ENCODE results near the gene SYTL5. TPM values are rescaled to one million over a fixed set of nuclear protein-coding genes. Genes with fewer than 3 reads are reported as not detected.

The SYTL5 gene
- total RNA-seq, 1 experiment from 2014 or later = 0.04 TPM

- Histone ChIP-seq H3K9me3 (ENCODE audit: low read length) (no peaks in the 10 kb centered on the region), H3K4me3 (ENCODE audit: low read length) (no peak overlapping the region), H3K4me1 (ENCODE audit: insufficient read depth, low read length) (no peaks in the 10 kb centered on the region), H3F3A (ENCODE audit: low read length, unreplicated experiment) (no peaks in the 10 kb centered on the region), H3K9me2 (replicated peaks; ENCODE audit: low read length) (no peaks in the 10 kb centered on the region), H3K79me2 (ENCODE audit: low read length) (no peaks in the 10 kb centered on the region), H3K36me3 (ENCODE audit: low read depth, low read length) (no peaks in the 10 kb centered on the region), H2AFZ (ENCODE audit: low read length) (no peak overlapping the region), H4K20me1 (ENCODE audit: low read length) (no peaks in the 10 kb centered on the region), H3K27ac (ENCODE audit: low read length) (no peak overlapping the region), H3K4me2 (ENCODE audit: low read length) (no peak overlapping the region), H3K27me3 (ENCODE audit: low read length) (no peaks in the 10 kb centered on the region), H3K9ac (ENCODE audit: low read length) (no peak overlapping the region)
- no TSS peak for BruUV-seq (replicated peaks)
- ATAC-seq (no peak), DNase-seq (no peak)
- no peak for TF ChIP-seq CTCF (conservative IDR thresholded peaks at IDR 0.05; ENCODE audit: low read depth, low read length)
- no peak for TF ChIP-seq EZH2 (IDR thresholded peaks at IDR 0.05; ENCODE audit: low read length, unreplicated experiment)
- no peak for TF ChIP-seq EZH2phosphoT487 (IDR thresholded peaks at IDR 0.05; ENCODE audit: borderline replicate concordance, low read length)
- intact Hi-C loops (cut with micrococcal nuclease) = no loop called here
- CTCF ChIA-PET = no interaction called here
- POLR2A ChIA-PET (ENCODE audit: unreplicated experiment) = no interaction called here
These were observed 104.8 kb downstream of the SYTL5 start for GRCh38 chrX:38111196-38111595.

GRCh38 chrX:38112566-38112965, 106.2 kb downstream of the SYTL5 start:
- Histone ChIP-seq H3K9me2 (replicated peaks; ENCODE audit: low read length) (no peaks in the 10 kb centered on the region), H3F3A (ENCODE audit: low read length, unreplicated experiment) (no peaks in the 10 kb centered on the region), H3K36me3 (ENCODE audit: low read depth, low read length) (no peaks in the 10 kb centered on the region), H3K4me1 (ENCODE audit: insufficient read depth, low read length) (no peaks in the 10 kb centered on the region), H3K27me3 (ENCODE audit: low read length) (no peaks in the 10 kb centered on the region), H4K20me1 (ENCODE audit: low read length) (no peaks in the 10 kb centered on the region), H3K9me3 (ENCODE audit: low read length) (no peaks in the 10 kb centered on the region), H3K9ac (ENCODE audit: low read length) (no peak overlapping the region), H2AFZ (ENCODE audit: low read length) (no peak overlapping the region), H3K4me3 (ENCODE audit: low read length) (no peak overlapping the region), H3K27ac (ENCODE audit: low read length) (no peak overlapping the region), H3K4me2 (ENCODE audit: low read length) (no peak overlapping the region), H3K79me2 (ENCODE audit: low read length) (no peaks in the 10 kb centered on the region)
- POLR2A ChIA-PET (ENCODE audit: unreplicated experiment) = no interaction called here
- CTCF ChIA-PET = no interaction called here
- TF ChIP-seq EZH2 (IDR thresholded peaks at IDR 0.05; ENCODE audit: low read length, unreplicated experiment) (no peak), CTCF (conservative IDR thresholded peaks at IDR 0.05; ENCODE audit: low read depth, low read length) (no peak), EZH2phosphoT487 (IDR thresholded peaks at IDR 0.05; ENCODE audit: borderline replicate concordance, low read length) (no peak)
- ATAC-seq (no peak), DNase-seq (no peak)
- no TSS peak for BruUV-seq (replicated peaks)
- intact Hi-C loops (cut with micrococcal nuclease) = no loop called here

GRCh38 chrX:38116706-38117105, 110.4 kb downstream of the SYTL5 start:
- Histone ChIP-seq H3K4me1 (ENCODE audit: insufficient read depth, low read length) (no peaks in the 10 kb centered on the region), H3K9ac (ENCODE audit: low read length) (no peak overlapping the region), H3K36me3 (ENCODE audit: low read depth, low read length) (no peaks in the 10 kb centered on the region), H3K9me3 (ENCODE audit: low read length) (no peaks in the 10 kb centered on the region), H3K27me3 (ENCODE audit: low read length) (no peaks in the 10 kb centered on the region), H3F3A (ENCODE audit: low read length, unreplicated experiment) (no peaks in the 10 kb centered on the region), H2AFZ (ENCODE audit: low read length) (no peak overlapping the region), H4K20me1 (ENCODE audit: low read length) (no peaks in the 10 kb centered on the region), H3K79me2 (ENCODE audit: low read length) (no peaks in the 10 kb centered on the region), H3K27ac (ENCODE audit: low read length) (no peak overlapping the region), H3K4me3 (ENCODE audit: low read length) (no peak overlapping the region), H3K9me2 (replicated peaks; ENCODE audit: low read length) (no peaks in the 10 kb centered on the region), H3K4me2 (ENCODE audit: low read length) (no peak overlapping the region)
- no TSS peak for BruUV-seq (replicated peaks)
- intact Hi-C loops (cut with micrococcal nuclease) = no loop called here
- DNase-seq (no peak), ATAC-seq (no peak)
- ChIA-PET CTCF (no interaction called here), POLR2A (ENCODE audit: unreplicated experiment) (no interaction called here)
- TF ChIP-seq CTCF (conservative IDR thresholded peaks at IDR 0.05; ENCODE audit: low read depth, low read length) (no peak), EZH2phosphoT487 (IDR thresholded peaks at IDR 0.05; ENCODE audit: borderline replicate concordance, low read length) (no peak), EZH2 (IDR thresholded peaks at IDR 0.05; ENCODE audit: low read length, unreplicated experiment) (no peak)
